GM19328 (cell line): ENCODE results near the gene PDE4D.
"Not testable (repeated sequence)": the region's sequence is repeated elsewhere in the genome, so short reads cannot be mapped to it uniquely, and the experiment has no call there.

Experiments used
- ATAC-seq: cut with Tn5 transposase; IDR thresholded peaks from one replicate; pipeline ENCODE4 v1.9.1; 2021; ENCODE audit warnings: mild to moderate bottlenecking, moderate library complexity; ENCODE audit not compliant: unreplicated experiment

The PDE4D gene

DNA sequence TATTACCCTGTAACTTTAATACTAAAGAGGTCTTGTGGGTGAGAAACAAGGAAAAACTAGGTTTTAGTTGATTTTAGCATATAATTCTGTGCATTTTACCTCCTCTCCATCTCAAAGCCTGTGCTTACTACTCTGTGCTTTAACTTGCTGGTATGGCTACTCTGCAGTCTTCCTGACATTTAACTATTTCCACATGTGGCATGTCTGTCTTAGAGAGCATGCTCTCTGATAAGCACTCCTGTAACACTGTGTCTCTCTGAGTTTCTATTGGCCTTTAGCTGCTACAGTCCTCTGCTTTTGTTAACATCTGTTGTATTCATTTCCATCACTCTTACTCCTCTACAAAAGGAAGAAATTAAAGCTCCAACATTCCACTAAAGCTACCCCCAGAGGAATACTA is 892.4 kb downstream of the PDE4D start:
- ATAC-seq = no peak

GRCh38 chr5:59000211-59000610 is 893.3 kb downstream of the PDE4D start:
- no peak for ATAC-seq

- no peak for ATAC-seq
Measured at GRCh38 chr5:58999804-59000203, 893.7 kb downstream of the PDE4D start.

DNA sequence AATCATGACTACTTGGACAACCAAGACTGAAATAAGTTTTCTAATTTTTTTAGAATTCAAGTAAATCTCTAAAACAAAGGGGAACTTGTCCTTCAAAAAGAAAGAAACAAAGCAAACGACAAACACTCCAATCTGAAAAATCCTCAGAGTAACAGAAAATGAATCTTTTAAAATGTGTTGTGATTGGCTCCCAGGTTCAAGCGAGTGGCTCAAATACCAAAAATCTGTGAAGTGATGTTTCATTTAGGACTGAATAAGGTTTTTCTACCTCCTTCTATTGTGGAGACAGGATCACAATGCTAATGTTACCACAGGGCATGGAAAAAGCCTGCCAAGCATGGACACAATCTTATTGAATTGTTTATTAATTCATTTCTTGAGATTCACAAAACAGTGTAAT is 895.0 kb downstream of the PDE4D start:
- no peak for ATAC-seq

GRCh38 chr5:58995779-58996178 is 897.7 kb downstream of the PDE4D start:
- ATAC-seq = not testable (repeated sequence)

DNA sequence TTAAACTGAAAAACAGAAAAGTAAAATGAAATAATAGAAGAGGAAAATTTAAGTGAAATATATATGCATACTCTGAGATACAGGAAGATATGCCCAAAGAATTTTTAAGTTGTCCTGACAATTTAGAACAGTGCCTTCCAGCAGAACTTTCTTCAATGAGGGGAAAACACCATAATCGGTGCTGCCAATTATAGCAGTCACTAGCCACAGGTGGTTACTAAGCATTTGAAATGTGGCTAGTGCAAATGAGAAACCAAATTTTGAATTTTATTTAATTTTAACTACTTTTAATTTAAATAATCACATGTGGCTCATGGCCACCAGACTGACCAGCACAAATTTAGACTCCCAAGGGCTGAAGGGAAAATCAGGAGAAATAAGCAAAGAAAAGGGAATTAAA is 900.1 kb downstream of the PDE4D start:
- ATAC-seq = no peak

- ATAC-seq = no peak
Measured at GRCh38 chr5:58988938-58989337, 904.6 kb downstream of the PDE4D start.

- no peak for ATAC-seq
Measured at GRCh38 chr5:58987193-58987592, 906.3 kb downstream of the PDE4D start.

DNA sequence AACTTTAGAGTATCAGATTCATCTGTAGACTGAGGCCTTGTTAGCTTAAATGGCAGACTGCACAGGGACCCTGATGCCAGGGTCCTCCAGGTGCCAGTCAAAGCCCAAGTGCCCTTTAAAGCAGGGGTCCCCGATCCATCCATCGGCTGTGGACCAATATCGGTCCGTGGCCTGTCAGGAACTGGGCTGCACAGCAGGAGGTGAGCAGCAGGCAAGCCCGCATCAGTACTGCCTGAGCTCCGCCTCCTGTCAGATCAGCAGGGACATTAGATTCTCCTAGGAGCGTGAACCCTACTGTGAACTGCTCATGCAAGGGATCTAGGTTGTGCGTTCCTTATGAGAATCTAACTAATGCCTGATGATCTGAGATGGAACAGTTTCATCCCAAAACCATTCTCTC is 907.2 kb downstream of the PDE4D start:
- ATAC-seq = no peak

GRCh38 chr5:58985759-58986158 is 907.8 kb downstream of the PDE4D start:
- ATAC-seq = no peak

DNA sequence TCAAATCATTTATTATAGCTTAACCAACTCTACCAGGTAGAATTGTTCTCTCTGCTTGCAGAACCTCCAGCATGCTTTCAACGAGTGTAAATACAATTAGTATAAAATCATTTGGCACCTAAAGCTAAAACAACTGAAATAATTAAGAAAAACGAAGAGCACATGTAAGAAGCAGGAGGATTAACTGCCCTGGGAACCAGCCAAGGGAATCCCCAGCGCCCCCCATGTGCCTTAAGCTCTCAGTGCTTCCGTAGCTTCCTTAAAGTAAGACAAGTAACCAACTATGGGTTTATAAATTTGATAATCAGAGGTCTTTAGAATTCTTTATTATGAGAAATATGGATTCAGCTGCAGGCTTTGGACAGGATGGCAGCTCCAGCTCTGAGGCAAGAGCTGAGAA is 908.2 kb downstream of the PDE4D start:
- no peak for ATAC-seq

GRCh38 chr5:58983526-58984452 is 909.7 kb downstream of the PDE4D start:
- no peak for ATAC-seq

DNA sequence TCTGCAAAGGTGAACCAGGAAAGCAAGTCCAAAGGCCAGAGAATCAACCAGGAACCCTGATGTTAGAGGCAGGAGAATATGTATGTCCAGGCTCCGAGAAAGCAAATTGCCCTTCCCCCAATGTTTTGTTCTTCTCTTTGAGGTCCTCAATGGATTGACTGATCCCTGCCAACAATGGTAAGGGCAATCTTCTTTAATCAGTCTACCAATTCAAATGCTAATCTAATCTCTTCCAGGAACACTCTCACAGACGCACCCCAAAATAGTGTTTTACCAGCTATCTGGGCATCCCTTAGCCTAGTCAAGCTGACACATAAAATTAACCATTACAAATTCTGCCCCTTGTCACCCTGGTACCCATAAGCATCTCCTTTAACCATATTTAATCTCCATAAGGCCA is 912.6 kb downstream of the PDE4D start:
- no peak for ATAC-seq

DNA sequence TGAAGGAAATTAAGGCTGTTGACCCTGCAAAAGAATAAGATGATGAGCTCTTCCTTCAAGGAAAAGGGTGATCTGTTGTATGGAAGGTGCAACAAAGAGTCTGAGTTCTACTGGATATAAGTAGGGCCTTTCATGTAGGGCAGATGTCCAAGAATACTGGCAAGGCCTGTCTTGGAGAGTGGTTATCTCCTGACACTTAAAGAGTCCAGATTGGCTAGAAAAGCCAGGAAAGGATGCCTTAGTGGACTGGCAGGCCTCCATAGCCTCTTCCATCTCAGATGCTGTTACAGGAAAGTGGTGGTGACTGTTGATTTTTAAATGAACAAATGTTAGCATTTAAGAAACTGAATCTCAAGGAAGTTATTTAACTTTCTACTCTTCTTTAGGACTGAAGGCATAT is 914.4 kb downstream of the PDE4D start:
- no peak for ATAC-seq

DNA sequence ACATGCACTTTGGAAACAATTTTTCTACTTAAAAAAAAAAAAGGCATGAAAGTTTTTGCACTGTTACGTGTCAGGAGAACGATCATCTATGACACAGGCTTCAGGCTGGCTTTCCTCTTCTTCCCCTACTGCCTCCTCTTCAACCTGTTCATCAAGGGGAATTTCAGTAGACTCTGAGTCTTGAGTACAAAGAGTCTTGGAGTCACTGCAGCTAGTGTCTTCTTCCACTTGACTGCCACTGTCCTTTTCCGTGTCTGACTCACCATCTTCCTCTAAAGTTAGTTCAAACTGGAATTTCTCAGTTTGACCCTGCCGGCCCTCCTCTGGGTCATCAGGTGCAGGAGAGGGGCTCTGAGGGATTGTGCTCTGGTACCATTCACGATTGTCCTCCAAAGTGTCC is 918.9 kb downstream of the PDE4D start:
- no peak for ATAC-seq

GRCh38 chr5:58974083-58974482 is 919.4 kb downstream of the PDE4D start:
- ATAC-seq = no peak

DNA sequence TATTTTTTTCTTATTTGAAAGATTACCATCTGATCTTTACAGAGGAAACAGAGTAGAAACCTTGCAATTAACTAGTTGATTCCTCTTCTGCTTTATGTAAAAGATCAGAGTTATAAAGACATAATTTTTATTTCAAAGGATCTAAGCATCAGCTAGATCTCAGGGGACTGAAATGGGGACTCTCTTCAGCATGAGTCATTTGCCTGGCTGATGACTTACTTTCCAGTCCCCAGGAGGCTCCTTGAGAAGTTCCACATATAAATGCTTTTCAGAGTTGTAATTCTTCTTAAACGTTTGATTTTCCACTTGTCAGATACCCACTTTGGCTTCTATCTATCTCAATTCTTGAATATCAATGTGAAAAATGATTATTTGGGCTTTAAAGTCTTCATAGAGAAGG is 921.2 kb downstream of the PDE4D start:
- no peak for ATAC-seq

DNA sequence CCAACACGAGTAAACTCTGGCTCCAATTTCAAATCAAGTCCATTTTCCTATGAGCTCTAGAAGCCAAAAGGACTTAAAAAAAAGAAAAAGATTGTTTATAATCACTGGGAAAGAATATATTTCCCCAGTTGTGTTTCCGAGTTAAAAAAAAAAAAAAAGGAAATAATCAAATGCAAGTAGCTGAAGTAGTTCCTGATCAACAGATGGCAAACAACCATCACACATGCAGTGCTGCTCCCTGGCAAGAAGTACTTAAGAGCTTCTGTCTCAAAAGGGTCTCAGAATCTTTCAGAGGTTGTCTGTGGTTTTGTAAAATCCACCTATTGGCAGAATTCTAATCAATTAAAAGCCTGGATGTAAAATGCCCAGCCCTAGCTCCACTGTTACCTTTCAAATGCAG is 922.8 kb downstream of the PDE4D start:
- ATAC-seq = no peak

- no peak for ATAC-seq
Measured at GRCh38 chr5:58969795-58970194, 923.7 kb downstream of the PDE4D start.

GRCh38 chr5:58969253-58969652 is 924.3 kb downstream of the PDE4D start:
- ATAC-seq = no peak

DNA sequence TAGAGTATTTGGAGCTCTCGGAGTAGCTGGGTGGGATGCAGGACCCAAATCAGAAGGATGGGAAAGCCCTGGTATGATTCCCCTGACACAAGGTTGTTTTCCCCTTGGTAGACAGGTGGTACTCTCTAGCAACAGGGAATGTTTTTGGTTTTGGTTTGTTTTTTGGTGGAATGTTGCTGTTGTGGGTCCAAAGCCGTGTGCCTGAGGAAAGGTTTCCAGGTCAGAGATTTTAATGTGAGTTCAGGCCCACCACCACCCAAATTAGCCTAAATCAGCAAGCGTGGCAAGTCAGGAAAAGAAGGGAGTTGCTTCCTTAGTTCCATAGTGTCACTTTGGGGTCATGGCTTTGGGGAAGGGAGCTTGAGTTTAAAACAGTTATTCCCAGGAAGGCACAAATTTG is 925.2 kb downstream of the PDE4D start:
- no peak for ATAC-seq

DNA sequence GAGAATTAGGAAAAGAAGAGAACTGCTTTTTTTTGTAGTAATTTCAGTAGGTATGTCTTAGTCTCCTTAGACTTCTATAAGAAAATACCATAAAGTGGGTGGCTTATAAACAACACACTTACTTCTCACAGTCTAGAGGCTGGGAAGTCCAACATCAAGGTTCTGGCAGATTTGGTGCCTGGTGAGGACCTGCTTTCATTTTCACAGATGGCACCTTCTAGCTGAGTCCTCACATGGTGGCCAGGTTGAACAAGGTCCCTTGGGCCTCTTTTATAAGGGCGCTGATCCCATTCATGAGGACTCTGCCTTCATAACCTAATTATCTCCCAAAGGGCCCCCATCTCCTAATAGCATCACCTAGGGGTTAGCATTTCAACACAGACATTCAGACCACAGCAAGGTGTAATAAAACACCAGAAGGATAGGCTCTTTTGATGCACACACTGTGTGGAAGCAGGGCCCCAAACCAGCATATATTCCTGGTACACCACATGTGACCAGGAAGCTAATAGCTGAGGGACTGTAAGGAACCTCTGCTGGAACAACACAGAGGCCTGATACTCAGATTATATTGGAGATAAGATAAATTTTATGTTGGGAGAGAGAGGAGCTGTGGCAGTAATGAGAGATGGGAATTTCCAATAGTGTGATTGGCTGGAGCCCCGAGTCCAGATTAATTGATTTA is 925.8 kb downstream of the PDE4D start:
- no peak for ATAC-seq
